Skin of body (tissue), 2 donors: ENCODE measurements around the gene MRPS23. TPM values are rescaled to one million over a fixed set of nuclear protein-coding genes. Genes with fewer than 3 reads are reported as not detected.

Source experiments
- DNase-seq: peaks from one replicate; lab custom pipeline; 2025; lab: John Stamatoyannopoulos, UW
- total RNA-seq: library from RNA; depleted of rRNA; stranded (reverse); fragments of >200 nt; gene quantifications from one replicate; pipeline ENCODE4 v1.2.3, GENCODE V29; 2014

MRPS23 gene
- 10.4 TPM for total RNA-seq

GRCh38 chr17:57849874-57850754 is at the start of gene MRPS23:
Gene MRPS23 (minus strand): TSS chr17:57850044. CDS start chr17:57850010, 34 bp downstream.
- DNase-seq = peak; percentile 98

GRCh38 chr17:57899391-57899790 is 49.5 kb upstream of the MRPS23 start:
- DNase-seq = no peak

- peak; percentile 82 for DNase-seq
Measured at GRCh38 chr17:57898487-57899311, 48.9 kb upstream of the MRPS23 start.

GRCh38 chr17:57895382-57896060 is 45.7 kb upstream of the MRPS23 start:
- DNase-seq = peak; percentile 34

- no peak for DNase-seq
Measured at GRCh38 chr17:57894848-57895247, 45.0 kb upstream of the MRPS23 start.

- peak; percentile 91 for DNase-seq
Measured at GRCh38 chr17:57892820-57893595, 43.2 kb upstream of the MRPS23 start.

- peak; percentile 86 for DNase-seq
Measured at GRCh38 chr17:57892146-57892819, 42.4 kb upstream of the MRPS23 start.

- no peak for DNase-seq
Measured at GRCh38 chr17:57890857-57891232, 41.0 kb upstream of the MRPS23 start.

GRCh38 chr17:57889892-57890856 is 40.3 kb upstream of the MRPS23 start:
- no peak for DNase-seq

GRCh38 chr17:57889252-57889651 is 39.4 kb upstream of the MRPS23 start:
- DNase-seq = no peak

GRCh38 chr17:57888311-57889216 is 38.7 kb upstream of the MRPS23 start:
- DNase-seq = no peak

- DNase-seq = no peak
Measured at GRCh38 chr17:57887161-57887560, 37.3 kb upstream of the MRPS23 start.

GRCh38 chr17:57886020-57886419 is 36.2 kb upstream of the MRPS23 start:
- no peak for DNase-seq

- DNase-seq = no peak
Measured at GRCh38 chr17:57885148-57885915, 35.5 kb upstream of the MRPS23 start.

GRCh38 chr17:57881783-57882351 is 32.0 kb upstream of the MRPS23 start:
- DNase-seq = peak; percentile 53

- DNase-seq = peak; percentile 94
Measured at GRCh38 chr17:57881143-57881542, 31.3 kb upstream of the MRPS23 start.

- DNase-seq = no peak
Measured at GRCh38 chr17:57880086-57880456, 30.2 kb upstream of the MRPS23 start.
